GM19397 (cell line): ENCODE measurements around the gene LCN2.

Experiments
- ATAC-seq: cut with Tn5 transposase; IDR thresholded peaks from one replicate; pipeline ENCODE4 v1.9.1; 2021; ENCODE audit warnings: mild to moderate bottlenecking, moderate library complexity; ENCODE audit not compliant: unreplicated experiment

The LCN2 gene

GRCh38 chr9:128190516-128191405, 41.5 kb downstream of the LCN2 start:
- no peak for ATAC-seq

GRCh38 chr9:128191406-128192046, 42.3 kb downstream of the LCN2 start, which contains the start of gene CIZ1:
Gene CIZ1, minus strand, starts transcription at chr9:128191572. Its CDS starts 715 bp downstream, at chr9:128190857.
- ATAC-seq = peak; percentile 86

- no peak for ATAC-seq
Observed at GRCh38 chr9:128192601-128193371, 43.5 kb downstream of the LCN2 start.

GRCh38 chr9:128193469-128194096, 44.3 kb downstream of the LCN2 start:
- no peak for ATAC-seq

GRCh38 chr9:128201441-128202369, 52.5 kb downstream of the LCN2 start:
- no peak for ATAC-seq

GRCh38 chr9:128202648-128203023, 53.4 kb downstream of the LCN2 start:
- ATAC-seq = no peak
